ENCODE data around the gene JAZF1. TPM values are rescaled to one million over a fixed set of nuclear protein-coding genes. Genes with fewer than 3 reads are reported as not detected.

JAZF1 gene
- total RNA-seq, 4 donors from 2014 or later: 4.7 to 8.1 (median 5.7) TPM

GRCh38 chr7:28165261-28165660 is 15.3 kb downstream of the JAZF1 start:
- intact Hi-C loops (cut with DNase I; ENCODE audit: low total_unique reads): no loop called here
- TF ChIP-seq CTCF (IDR thresholded peaks at IDR 0.05): no peak
- TF ChIP-seq POLR2A (IDR thresholded peaks at IDR 0.05): no peak
- 63 to 76% methylated on average over 2 of the region's 2 CpGs for WGBS, 2 donors
- no peak for DNase-seq (ENCODE audit: low spot score in 2 of 2)
- no peak overlapping the region for H3K4me3 ChIP-seq (ENCODE audit: low read depth, poor library complexity, severe bottlenecking)

- TF ChIP-seq POLR2A (IDR thresholded peaks at IDR 0.05) (no peak), CTCF (IDR thresholded peaks at IDR 0.05) (no peak)
- no peak overlapping the region for H3K4me3 ChIP-seq (ENCODE audit: low read depth, poor library complexity, severe bottlenecking)
- intact Hi-C loops (cut with DNase I; ENCODE audit: low total_unique reads): no loop called here
- no peak for DNase-seq (ENCODE audit: low spot score in 2 of 2)
Observed at GRCh38 chr7:28163949-28164348, 16.6 kb downstream of the JAZF1 start.

- WGBS, 2 donors: 92 to 100% methylated on average over 1 of the region's 1 CpG
- H3K4me3 ChIP-seq (ENCODE audit: low read depth, poor library complexity, severe bottlenecking): no peak overlapping the region
- TF ChIP-seq POLR2A (IDR thresholded peaks at IDR 0.05) (no peak), CTCF (IDR thresholded peaks at IDR 0.05) (no peak)
- DNase-seq (ENCODE audit: low spot score in 2 of 2): no peak
- intact Hi-C loops (cut with DNase I; ENCODE audit: low total_unique reads): no loop called here
Observed at GRCh38 chr7:28161331-28161730, 19.3 kb downstream of the JAZF1 start.

DNA sequence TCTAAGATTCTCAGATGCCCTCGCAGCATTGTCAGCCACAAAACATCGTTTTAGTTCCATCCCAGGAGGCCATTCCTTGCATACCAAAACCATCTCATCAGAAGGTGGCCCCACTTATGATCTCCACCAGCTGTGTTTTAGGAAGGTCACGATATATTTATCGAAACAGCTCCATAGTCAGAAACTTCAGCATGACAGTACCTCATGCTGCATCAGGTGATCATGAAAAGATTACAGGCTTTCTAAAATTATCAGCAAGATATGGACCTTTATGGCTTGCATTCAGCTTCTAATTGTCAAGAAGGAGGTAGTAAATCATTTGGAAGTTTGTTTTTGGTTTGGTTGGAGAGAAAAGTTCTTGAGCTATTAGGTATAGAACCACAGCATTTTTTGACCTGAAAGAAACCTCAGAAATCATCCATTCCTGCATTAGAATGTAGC is 20.0 kb downstream of the JAZF1 start:
- TF ChIP-seq CTCF (IDR thresholded peaks at IDR 0.05) (no peak), POLR2A (IDR thresholded peaks at IDR 0.05) (no peak)
- intact Hi-C loops (cut with DNase I; ENCODE audit: low total_unique reads): no loop called here
- H3K4me3 ChIP-seq (ENCODE audit: low read depth, poor library complexity, severe bottlenecking): no peak overlapping the region
- 89 to 92% methylated on average over 4 of the region's 4 CpGs for WGBS, 2 donors
- DNase-seq (ENCODE audit: low spot score in 2 of 2): no peak

- H3K4me3 ChIP-seq (ENCODE audit: low read depth, poor library complexity, severe bottlenecking): no peak overlapping the region
- TF ChIP-seq POLR2A (IDR thresholded peaks at IDR 0.05) (no peak), CTCF (IDR thresholded peaks at IDR 0.05) (no peak)
- intact Hi-C loops (cut with DNase I; ENCODE audit: low total_unique reads): no loop called here
- WGBS, 2 donors: 80% methylated on average over 7 of the region's 7 CpGs
- DNase-seq (ENCODE audit: low spot score in 2 of 2): no peak
Observed at GRCh38 chr7:28157831-28158416, 22.7 kb downstream of the JAZF1 start.
